Colonic mucosa (tissue), 4 donors: ENCODE data around the gene FAM32A. TPM values are rescaled to one million over a fixed set of nuclear protein-coding genes. Genes with fewer than 3 reads are reported as not detected.

Experiments
- DNase-seq: peaks from one replicate; pipeline ENCODE4 v3.0.0-alpha.2; 2020
- H3K27ac ChIP-seq: fragments of 200-600 bp; one replicate; pipeline ENCODE4 v1.8.0; 2021
- H3K27me3 ChIP-seq: fragments of 200-600 bp; one replicate; pipeline ENCODE4 v1.8.0; 2021
- H3K36me3 ChIP-seq: fragments of 200-600 bp; one replicate; pipeline ENCODE4 v1.8.0; 2021
- H3K4me1 ChIP-seq: fragments of 200-600 bp; one replicate; pipeline ENCODE4 v1.8.0; 2021; ENCODE audit warnings: mild to moderate bottlenecking
- H3K4me3 ChIP-seq: fragments of 200-600 bp; one replicate; pipeline ENCODE4 v1.8.0; 2021
- H3K9ac ChIP-seq, 2 donors: one replicate each; pipeline ENCODE4 v1.7.0; 2013; ENCODE audit warnings: control low read depth in 2 of 2, low read depth in 2 of 2, low read length in 2 of 2
- H3K9me3 ChIP-seq: fragments of 200-600 bp; one replicate; pipeline ENCODE4 v1.8.0; 2021
- intact Hi-C: fragments of 100-400 bp; cut with DNase I; formaldehyde crosslinking; loops from one replicate; pipeline ENCODE4 v1.14.1; 2022
- total RNA-seq, 2 donors: library from RNA; stranded (reverse); fragmentation: NEBNext Ultra II Directional in 1 of 2; extraction: Animal tissue kit (Norgen Biotek cat#: 25700) in 1 of 2; gene quantifications; one replicate each; pipeline ENCODE4 v1.2.1, GENCODE V29; 2021
- TF ChIP-seq, protein P1 (sequence below): fragments of 200-600 bp; IDR thresholded peaks from one replicate; pipeline ENCODE4 v1.8.0; 2022; ENCODE audit warnings: antibody characterized with exemption, mild to moderate bottlenecking
- donor health status: healthy.
- donor health status: DM: no; HTN: no; CAD: no.
- donor health status: DM: no; HTN: no; CAD: no.

FAM32A gene
- total RNA-seq, 2 donors from 2014 or later = 76.9 to 78.3 TPM

DNA sequence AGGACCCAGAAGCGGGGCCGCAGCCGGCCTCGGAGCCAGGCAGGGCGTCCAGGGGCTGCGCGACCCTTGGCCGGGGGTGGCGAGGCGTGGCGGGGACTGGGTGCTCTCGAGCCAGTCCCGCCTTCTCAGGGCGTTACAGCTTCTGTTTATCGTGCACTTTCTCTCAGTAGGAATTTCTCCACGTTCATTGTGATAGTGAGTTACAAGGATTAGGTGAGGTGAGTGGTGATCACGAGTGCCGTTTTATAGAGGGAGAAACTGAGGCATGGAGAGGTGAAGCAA is 13.1 kb downstream of the FAM32A start:
- no peaks in the 10 kb centered on the region for H3K27me3 ChIP-seq
- intact Hi-C loops = no loop called here
- no peaks in the 10 kb centered on the region for H3K9me3 ChIP-seq
- peak overlapping the region; percentile 83 for H3K27ac ChIP-seq
- TF ChIP-seq, protein P1, sequence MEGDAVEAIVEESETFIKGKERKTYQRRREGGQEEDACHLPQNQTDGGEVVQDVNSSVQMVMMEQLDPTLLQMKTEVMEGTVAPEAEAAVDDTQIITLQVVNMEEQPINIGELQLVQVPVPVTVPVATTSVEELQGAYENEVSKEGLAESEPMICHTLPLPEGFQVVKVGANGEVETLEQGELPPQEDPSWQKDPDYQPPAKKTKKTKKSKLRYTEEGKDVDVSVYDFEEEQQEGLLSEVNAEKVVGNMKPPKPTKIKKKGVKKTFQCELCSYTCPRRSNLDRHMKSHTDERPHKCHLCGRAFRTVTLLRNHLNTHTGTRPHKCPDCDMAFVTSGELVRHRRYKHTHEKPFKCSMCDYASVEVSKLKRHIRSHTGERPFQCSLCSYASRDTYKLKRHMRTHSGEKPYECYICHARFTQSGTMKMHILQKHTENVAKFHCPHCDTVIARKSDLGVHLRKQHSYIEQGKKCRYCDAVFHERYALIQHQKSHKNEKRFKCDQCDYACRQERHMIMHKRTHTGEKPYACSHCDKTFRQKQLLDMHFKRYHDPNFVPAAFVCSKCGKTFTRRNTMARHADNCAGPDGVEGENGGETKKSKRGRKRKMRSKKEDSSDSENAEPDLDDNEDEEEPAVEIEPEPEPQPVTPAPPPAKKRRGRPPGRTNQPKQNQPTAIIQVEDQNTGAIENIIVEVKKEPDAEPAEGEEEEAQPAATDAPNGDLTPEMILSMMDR = no peak
- peak overlapping the region; percentile 81 to 90 for H3K9ac ChIP-seq
- H3K4me1 ChIP-seq = peaks cover 20% of the 10 kb centered on the region
- DNase-seq = peak; percentile 34
- no peaks in the 10 kb centered on the region for H3K36me3 ChIP-seq
- H3K4me3 ChIP-seq = peak overlapping the region; percentile 95

DNA sequence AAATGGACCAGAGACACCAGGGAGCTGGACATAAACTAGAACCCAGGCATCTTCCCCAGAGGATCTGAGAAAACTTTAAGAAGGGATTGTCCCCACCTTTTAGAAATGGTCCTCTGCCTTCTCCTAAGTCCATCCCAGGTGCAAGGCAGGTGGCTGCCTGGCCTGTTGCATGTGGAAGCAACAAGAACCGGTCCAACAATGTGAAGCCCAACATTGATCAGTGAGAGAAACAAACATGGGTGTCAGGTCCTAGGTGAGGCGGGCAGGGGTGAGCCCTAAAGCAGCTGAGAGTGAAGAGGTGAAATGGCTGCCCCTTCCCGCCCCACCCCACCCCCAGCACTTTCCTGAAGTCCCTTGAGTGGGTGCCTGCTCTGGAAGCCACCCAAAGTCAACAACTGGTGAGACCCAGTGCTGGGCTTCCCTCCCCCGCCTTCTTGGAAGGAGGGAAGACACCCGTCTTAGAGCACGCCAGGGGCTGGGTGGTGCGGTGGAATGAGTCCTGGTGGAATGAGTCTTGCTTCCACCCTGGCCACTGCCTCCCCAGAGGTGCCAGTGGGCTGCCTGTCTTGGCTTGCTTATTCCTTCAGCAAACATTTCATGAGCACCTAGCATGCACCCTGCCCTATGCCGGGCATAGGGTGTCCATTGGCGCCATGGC is 14.2 kb downstream of the FAM32A start:
- TF ChIP-seq, protein P1 = no peak
- Histone ChIP-seq H3K4me1 (peaks cover 20% of the 10 kb centered on the region), H3K36me3 (no peaks in the 10 kb centered on the region), H3K9ac (no peak overlapping the region), H3K27me3 (no peaks in the 10 kb centered on the region), H3K4me3 (no peak overlapping the region), H3K9me3 (no peaks in the 10 kb centered on the region), H3K27ac (no peak overlapping the region)
- intact Hi-C loops = no loop called here
- no peak for DNase-seq

DNA sequence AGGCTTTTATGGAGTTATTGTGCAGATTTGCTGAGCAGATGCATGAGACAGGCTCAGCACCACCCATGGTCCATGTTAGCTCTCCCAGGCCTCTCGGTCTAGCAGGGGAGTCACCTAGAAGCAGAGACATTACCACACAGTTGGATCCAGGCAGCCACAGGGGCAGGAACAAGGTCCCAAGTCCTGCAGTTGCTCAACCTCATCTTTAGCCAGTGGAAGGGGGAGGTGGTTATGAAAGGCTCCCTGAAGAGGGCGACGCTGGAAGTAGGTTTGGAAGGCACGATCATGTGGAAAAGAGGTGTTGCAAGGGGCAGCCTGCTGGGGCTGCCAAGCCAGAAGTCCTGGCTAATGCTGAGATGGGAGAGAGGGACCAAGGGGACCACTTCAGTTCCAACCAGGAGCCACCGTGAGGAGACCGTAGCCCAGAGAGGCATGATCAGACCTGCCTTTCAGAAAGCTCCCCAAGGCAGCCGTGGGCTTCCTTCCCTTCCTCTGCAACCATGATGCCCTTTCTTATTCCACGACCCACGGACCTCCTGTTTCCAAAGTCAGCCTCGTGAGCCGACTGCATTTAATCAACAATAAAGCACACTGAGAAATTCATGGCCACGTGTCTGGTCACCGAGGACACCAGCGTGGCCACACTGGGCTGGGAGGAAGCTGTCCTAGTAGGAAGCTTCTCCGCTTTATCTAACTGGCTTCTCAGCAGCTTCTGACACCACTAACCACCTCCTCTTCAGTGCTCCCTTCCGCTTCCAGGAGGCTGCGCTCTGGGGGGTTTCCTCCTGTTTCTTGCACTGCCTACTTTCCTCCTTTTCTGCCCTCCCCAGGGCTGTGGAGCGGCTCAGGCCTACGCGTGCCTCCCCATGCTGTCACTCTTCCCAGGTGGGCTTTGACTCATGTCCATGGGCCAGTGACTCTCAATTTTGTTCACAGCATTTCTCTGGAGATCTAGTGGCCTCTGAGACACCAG is 15.1 kb downstream of the FAM32A start:
- peaks cover 20% of the 10 kb centered on the region for H3K4me1 ChIP-seq
- TF ChIP-seq, protein P1 = no peak
- no peak overlapping the region for H3K4me3 ChIP-seq
- H3K27me3 ChIP-seq = no peaks in the 10 kb centered on the region
- no peak overlapping the region for H3K27ac ChIP-seq
- intact Hi-C loops = no loop called here
- no peak for DNase-seq
- H3K36me3 ChIP-seq = no peaks in the 10 kb centered on the region
- no peaks in the 10 kb centered on the region for H3K9me3 ChIP-seq
- H3K9ac ChIP-seq = no peak overlapping the region

DNA sequence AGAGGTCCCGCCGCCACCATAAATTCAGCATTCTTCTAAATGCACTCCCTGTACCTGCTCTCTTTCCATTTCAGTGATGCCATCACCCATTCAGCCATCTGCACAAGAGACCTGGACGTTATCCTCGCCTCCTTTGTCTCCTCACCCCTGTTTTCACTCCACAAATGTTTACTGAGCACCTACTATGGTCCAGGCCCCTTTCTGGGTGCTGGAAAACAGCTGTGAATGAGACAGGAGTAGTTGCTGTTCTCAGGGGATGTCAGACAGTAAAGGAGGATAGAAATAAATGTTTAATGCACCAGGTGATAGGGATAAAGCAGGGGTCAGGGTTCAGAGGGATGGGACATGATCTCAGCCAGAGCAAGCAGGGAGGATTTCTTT is 15.8 kb downstream of the FAM32A start:
- TF ChIP-seq, protein P1 = no peak
- Histone ChIP-seq H3K4me1 (peaks cover 20% of the 10 kb centered on the region), H3K27me3 (no peaks in the 10 kb centered on the region), H3K9me3 (no peaks in the 10 kb centered on the region), H3K27ac (no peak overlapping the region), H3K4me3 (no peak overlapping the region), H3K9ac (no peak overlapping the region), H3K36me3 (no peaks in the 10 kb centered on the region)
- no peak for DNase-seq
- intact Hi-C loops = no loop called here

DNA sequence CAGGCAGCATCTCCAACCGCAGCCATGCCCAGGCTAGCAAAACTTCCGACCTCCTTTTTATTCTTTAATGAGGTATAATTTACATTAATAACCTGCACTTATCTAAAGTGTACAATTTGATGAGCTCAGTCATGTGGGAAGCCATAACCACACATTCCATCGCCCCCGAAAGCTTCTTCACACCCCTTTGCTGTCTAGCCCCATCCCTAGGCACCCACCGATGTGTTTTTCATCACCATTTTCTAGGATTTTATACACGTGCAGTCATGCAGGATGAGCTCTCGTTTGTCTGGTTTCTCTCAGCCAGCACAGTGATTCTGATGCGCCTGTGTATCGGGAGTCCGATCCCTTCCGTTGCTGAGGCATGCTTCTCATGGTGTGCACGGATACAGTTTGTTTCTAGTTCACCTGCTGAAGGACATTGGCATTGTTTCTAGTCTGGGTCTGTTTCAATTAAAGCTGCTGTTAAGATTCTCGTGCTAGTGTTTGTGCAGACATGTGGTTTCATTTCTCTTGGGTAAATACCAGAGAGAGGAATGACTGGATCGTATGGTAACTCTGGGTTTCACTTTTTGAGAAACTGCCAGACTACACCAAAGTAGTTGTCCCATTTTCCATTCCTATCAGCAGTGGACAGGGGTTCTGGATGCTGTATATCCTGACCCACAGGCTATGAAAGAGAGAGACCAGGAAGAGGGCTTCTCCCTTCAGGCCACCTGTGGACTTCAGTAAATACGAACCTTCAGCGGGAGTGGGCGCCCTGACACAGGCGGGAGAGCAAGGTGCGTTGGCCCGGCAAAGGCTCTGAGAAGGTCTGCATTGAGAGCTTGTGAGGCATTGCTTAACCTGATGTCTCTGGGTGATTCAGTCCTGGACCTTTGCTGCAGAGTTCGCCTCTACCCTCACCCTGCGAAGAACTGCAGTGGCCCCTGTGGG is 17.4 kb downstream of the FAM32A start:
- H3K27me3 ChIP-seq = no peaks in the 10 kb centered on the region
- DNase-seq = no peak
- no peaks in the 10 kb centered on the region for H3K9me3 ChIP-seq
- no peak overlapping the region for H3K9ac ChIP-seq
- intact Hi-C loops = no loop called here
- H3K36me3 ChIP-seq = no peaks in the 10 kb centered on the region
- H3K4me1 ChIP-seq = peaks cover 11% of the 10 kb centered on the region
- no peak overlapping the region for H3K27ac ChIP-seq
- TF ChIP-seq, protein P1 = no peak
- H3K4me3 ChIP-seq = no peak overlapping the region
